Stimulated activated CD4-positive, alpha-beta T cell treated with anti-CD3 and anti-CD28 coated beads, Interleukin-2, amount 100 ng/mL, for 4 hours (primary cell): ENCODE results near the gene ELK4.

Source experiments
- DNase-seq: peaks from one replicate; pipeline ENCODE4 v3.0.0-alpha.2; 2020; ENCODE audit warnings: low read depth

The ELK4 gene, protein sequence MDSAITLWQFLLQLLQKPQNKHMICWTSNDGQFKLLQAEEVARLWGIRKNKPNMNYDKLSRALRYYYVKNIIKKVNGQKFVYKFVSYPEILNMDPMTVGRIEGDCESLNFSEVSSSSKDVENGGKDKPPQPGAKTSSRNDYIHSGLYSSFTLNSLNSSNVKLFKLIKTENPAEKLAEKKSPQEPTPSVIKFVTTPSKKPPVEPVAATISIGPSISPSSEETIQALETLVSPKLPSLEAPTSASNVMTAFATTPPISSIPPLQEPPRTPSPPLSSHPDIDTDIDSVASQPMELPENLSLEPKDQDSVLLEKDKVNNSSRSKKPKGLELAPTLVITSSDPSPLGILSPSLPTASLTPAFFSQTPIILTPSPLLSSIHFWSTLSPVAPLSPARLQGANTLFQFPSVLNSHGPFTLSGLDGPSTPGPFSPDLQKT

GRCh38 chr1:205631768-205632668 is at the start of gene ELK4:
Gene ELK4, minus strand, starts transcription at chr1:205632011. Its CDS starts 8,129 bp downstream, at chr1:205623882.
- DNase-seq: peak; percentile 100

DNA sequence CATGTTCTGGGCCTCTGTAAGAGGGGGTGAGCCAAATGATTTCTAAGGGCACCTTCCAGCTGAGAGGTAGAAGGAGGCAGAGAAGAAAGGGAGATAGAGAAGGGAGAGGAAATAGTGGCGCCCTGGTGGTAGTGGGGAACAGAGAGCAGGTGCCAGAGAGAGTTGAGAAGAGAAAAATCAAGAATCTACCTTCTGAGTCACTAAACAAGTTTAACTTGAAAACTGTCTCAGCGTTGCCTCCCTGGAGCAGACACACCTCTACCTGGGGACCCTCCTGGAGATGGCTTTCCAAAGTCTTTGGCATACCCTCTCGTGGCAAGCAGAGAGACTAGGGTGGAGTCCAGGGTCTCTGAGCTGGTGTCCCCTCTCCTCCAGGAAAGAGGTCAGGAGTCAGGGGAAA is 49.6 kb upstream of the ELK4 start:
- DNase-seq: no peak

DNA sequence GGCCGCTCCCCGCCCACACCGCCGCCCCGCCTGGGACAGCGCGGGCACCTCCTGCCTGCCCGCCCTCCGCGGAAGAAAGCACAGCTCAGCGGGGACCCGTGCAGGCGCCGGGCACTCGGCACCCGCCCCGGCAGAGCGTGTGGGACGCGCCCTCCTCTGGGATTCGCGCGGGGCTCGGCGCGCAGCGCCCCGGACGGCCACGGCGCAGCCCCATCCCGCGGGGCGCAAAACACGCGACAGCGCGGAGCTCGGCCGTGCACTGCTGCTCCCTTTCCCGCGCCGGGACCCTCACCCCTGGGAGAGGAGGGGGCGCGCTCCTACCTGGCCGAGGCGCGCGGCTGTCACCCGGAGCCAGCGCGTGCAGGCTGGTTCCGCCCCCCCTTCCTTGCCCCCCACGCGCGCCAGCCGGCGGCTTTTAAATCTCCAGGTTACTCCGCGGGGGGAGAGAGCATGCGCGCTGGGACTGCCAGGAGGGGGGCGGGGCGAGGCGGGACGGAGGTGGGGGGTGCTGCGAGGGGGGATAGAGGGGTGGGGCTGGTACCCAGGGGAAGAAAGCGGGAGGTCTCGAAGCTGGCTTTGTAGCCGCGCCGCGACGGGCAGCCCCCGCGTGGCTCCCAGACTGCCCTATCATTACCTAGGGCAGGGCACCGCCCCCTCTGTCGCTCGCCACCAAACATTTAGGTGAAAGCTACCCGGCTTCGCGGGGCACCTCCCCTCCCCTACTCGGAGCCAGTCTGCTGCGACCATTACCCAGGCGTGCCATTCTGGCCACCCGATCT is 48.5 kb upstream of the ELK4 start, which contains the start of gene SLC45A3:
Gene SLC45A3, minus strand, starts transcription at position 437 of the 779 bp plus-strand sequence. CDS start 15,853 bp downstream, outside the sequence.
- DNase-seq: peak; percentile 35

GRCh38 chr1:205678286-205679111 is 46.7 kb upstream of the ELK4 start:
- no peak for DNase-seq

- DNase-seq: no peak
Measured at GRCh38 chr1:205677167-205677566, 45.4 kb upstream of the ELK4 start.

DNA sequence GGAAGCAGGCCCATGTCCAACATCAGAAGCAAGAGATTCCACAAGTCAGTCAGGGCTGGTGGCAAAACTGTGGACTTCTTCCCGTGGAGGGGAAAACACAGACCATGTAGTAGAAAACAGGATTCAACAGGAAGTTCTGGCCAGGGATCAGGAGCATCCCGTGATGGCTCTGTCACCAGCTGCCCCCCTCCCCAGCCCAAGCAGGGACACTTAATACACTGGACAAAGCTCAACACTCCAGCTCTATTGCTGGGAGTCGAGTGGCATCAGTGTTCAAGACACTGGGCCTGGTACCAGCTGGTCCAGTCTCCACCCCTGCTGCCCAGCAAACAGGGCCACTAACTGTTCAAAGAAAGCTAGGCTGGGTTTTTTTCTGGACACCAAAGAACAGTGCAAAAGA is 44.8 kb upstream of the ELK4 start:
- no peak for DNase-seq

GRCh38 chr1:205676002-205676401 is 44.2 kb upstream of the ELK4 start:
- DNase-seq: no peak

GRCh38 chr1:205675247-205675646 is 43.4 kb upstream of the ELK4 start:
- no peak for DNase-seq

DNA sequence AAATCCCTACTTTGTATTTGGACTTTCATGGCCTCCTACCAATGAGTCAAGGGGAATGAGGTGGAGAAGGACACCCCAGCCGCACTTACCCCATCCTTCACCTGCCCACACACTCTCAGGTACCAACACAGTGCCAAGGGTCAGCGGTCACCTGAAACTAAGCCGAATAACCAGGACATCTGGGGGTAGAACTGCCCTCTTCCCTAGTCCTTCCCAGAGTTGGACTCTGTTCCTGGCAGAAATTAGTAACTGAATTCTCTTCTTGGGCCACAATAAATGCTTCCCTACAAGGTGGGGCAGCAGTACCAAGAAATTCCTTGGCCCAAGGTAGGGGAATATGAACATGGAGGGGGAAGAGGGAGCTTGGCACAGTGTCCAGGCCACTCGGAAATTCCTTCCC is 41.2 kb upstream of the ELK4 start:
- no peak for DNase-seq

GRCh38 chr1:205672395-205672889 is 40.6 kb upstream of the ELK4 start:
- DNase-seq: no peak

GRCh38 chr1:205670611-205671430 is 39.0 kb upstream of the ELK4 start:
- DNase-seq: no peak

DNA sequence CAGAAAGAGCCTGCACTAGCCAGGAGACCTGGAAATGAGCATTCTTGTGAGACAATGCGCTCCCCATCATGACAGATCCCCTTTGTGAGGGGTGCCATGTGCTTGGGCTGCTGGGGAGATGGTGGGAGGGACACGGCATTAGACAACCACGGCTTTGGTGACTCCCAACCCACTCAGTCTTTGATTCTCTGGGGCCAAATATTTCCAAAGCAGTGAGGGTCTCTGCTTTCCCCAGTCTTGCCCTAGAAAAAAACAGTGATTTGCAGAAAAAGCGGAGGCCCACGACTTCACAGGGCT is 38.3 kb upstream of the ELK4 start:
- no peak for DNase-seq

DNA sequence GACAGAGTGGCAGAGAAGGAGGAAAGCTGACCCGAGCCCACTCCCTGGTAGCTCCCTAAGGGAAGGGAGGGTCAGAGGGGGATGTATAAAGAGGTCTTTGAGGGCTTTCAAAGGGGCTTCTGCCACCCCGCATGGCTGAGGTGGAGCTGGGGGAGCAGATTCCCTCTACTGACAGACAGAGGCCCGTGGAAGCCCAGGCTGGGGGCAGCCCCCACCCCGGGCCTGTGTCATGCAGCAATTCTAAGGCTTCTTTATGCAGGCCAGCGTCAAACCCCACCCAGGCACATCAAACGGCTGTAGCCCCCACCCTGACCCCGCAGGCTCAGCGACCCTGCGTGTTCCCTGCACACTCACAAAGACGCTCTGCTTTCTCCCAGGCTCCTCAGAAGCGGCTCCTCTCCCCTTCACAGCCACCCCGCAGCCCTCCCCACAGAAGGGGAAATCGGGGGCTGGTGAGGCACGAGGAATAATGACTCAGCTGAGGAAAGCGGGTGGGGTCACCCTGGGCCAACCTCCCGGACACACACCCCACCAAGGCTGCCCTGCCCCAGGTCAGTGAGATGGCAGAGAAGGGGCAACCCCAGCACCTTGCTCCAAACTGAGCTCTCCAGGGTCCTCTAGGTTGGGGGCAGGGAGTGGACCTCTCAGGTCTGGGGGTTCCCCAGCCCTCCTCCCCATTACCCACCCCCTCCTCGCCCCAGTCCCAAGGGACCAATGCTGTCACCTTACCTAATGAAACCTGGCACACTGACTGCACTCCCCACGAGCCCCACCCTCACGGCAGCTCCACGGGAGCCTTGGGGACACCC is 37.7 kb upstream of the ELK4 start:
- DNase-seq: no peak

GRCh38 chr1:205668951-205669340 is 37.1 kb upstream of the ELK4 start:
- no peak for DNase-seq

DNA sequence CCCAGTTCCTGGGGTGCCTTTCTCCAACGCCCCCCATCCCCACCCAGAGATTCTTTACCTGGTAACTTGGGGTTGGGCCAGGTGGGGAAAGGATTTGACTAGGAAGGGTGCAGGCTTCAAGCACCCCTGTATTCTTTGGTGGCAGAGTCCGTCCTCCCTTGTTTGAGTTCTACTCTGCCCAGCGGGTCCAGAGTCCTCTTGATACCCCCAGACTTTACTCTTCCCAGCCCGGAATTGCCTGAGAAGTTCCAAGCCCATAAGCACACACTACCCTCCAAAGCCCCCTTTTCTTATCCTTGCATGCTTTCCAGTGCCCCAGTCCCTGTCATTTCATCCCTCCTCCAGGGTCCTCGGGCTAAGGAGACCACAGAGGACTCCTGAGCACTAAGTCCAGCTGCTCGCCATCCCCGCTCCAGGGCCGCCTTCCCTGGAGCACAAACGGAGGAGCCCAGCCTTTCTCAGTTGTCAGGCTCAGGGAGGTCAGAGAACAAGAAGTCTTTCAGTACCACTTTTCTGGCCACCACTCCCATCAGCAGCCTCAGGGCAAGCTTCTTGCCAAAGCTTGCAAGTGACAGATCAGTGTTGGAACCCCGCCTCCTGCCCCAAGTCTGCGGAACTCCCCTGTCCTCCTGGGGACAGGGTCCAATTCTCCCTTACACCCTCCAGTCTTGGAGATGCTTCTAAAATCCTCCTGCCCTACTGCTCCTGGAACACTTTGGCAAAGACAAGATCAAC is 36.3 kb upstream of the ELK4 start:
- no peak for DNase-seq

DNA sequence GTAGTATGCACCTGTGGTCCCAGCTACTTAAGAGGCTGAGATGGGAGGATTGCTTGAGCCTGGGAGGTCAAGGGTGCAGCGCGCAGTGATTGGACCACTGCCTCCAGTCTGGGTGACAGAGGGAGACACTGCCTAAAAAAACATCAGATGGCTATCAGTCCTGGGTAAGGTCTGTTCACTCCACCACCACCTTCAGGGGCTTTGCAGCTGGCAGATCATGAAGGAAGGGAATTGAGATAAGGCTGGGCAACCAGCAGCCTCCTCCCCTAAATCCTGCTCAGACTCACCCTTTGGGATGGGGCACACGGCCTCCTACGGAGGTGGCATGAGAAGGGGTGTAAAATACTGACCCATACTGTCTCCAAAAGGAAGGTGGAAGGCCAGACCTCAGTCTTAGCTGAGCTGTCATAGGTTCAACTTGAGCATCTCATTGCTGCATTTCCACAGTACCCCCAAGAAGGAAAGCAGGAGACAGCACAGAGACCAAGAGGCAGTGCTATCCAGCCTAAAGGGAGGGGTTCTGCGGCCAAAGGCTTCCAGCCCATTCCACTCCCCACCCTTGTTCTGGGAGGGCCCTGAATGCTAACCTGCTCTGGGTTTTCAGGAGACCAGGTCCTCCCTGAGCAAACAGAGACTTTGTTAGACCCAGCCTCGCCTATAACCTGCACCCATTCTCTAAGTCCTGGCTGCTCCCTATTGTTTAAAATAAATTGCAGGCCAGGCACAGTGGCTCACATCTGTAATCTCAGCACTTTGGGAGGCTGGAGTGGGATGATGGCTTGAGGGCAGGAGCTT is 34.8 kb upstream of the ELK4 start:
- no peak for DNase-seq

GRCh38 chr1:205665201-205666045 is 33.6 kb upstream of the ELK4 start:
- DNase-seq: no peak
